CMK (cell line): ENCODE results near the gene NR2C2.
"Not testable (repeated sequence)": the region's sequence is repeated elsewhere in the genome, so short reads cannot be mapped to it uniquely, and the experiment has no call there.

ENCODE experiments used
- DNase-seq: peaks from one replicate; pipeline ENCODE4 v3.0.0-alpha.2; 2010; ENCODE audit warnings: low read depth

NR2C2 gene

DNA sequence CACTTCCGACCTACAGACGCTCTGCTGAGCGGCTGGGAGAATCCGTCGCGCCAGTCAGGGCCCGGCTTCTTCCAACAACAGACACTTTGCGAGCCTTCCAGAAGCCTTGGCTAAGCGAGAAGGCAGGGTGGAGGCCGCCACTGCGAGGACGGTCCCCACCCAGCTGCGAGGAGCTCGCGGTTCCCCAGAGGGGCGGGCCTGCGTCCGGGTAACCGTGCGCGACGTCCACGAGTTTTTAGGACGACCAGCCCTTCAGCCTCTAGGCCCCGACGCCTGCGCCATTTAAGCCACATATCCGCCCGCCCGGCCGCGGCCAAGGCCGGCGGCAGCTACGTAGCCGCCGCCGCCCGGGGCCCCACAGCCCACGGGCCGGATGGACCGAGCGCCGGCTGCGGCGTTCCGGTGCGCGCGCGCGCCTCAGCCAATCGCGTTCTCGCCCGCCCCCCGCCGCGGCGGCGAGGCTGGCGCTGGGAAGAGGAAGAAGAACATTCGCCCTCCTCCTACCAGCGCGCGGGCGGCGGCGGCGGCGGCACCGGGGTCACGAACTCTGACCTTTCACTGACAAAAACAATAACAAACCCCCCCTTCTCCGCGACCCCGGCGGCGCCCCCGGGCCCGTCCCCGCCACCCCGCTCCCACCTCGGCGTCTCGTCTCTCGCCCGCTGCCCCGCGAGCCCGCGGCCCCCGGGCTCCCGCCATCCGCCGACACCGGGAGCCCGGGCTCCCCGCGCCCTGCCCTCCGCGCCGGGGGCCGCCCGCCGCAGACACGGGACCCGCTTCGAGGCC lies at the start of gene NR2C2:
NR2C2 (plus strand) TSS at position 484 of the 786 bp plus-strand sequence. CDS start 56,332 bp downstream, outside the sequence.
- no peak for DNase-seq

GRCh38 chr3:14898929-14899328 lies 48.5 kb upstream of the NR2C2 start:
- DNase-seq, result no peak

- no peak for DNase-seq
Measured at GRCh38 chr3:14899993-14900618, 47.3 kb upstream of the NR2C2 start.

DNA sequence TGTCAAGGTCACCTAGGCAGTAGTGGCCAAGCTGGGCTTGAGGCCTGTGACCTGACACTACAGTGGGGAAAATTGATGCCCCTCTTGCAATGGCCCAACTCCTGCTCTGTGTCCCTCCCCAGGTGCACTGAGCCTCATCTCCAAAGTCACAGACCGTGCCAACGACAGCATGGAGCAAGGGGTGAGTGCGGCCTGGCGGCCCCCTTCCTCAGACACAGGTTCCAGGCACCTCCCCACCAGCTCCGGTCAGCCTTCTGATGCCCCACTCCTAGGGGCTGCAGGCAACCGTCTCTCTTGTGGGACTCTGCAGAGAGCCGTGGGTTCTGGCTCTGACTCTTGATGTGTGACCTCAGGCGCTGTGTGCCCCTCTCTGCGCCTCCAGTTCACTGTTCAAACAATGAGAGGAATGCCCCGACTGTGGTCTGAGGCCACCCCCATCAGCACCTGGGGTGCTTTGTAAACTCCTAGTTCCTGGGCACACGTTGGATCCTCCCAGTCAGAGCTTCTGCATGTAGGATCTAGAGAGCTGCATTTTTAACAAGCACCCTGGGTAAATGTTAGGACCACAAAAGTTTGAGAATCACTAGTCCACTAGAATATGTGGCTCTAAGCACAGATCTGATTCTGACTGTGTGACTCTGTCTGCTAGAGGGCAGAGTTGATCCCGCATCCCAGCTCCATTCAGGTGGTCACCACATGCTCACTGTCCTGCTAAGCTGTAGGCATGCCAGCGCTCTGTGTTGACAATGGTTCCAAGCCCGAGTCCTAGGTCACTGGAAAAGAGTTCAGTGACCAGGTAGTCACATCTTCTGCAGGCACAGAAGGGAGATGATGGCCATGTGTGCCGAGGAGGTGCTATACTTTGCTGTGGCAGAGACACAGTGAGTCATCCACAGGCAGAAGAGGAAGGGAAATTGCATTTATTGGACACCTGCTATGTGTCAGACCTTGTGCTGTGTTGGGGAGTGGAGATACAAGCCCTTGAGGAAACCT lies 46.2 kb upstream of the NR2C2 start:
- DNase-seq, result no peak

- no peak for DNase-seq
Measured at GRCh38 chr3:14902719-14903118, 44.7 kb upstream of the NR2C2 start.

GRCh38 chr3:14903501-14903900 lies 43.9 kb upstream of the NR2C2 start:
- DNase-seq, result not testable (repeated sequence)

GRCh38 chr3:14905055-14905657 lies 42.2 kb upstream of the NR2C2 start:
- DNase-seq, result no peak

- DNase-seq, result no peak
Measured at GRCh38 chr3:14906355-14906971, 40.9 kb upstream of the NR2C2 start.

DNA sequence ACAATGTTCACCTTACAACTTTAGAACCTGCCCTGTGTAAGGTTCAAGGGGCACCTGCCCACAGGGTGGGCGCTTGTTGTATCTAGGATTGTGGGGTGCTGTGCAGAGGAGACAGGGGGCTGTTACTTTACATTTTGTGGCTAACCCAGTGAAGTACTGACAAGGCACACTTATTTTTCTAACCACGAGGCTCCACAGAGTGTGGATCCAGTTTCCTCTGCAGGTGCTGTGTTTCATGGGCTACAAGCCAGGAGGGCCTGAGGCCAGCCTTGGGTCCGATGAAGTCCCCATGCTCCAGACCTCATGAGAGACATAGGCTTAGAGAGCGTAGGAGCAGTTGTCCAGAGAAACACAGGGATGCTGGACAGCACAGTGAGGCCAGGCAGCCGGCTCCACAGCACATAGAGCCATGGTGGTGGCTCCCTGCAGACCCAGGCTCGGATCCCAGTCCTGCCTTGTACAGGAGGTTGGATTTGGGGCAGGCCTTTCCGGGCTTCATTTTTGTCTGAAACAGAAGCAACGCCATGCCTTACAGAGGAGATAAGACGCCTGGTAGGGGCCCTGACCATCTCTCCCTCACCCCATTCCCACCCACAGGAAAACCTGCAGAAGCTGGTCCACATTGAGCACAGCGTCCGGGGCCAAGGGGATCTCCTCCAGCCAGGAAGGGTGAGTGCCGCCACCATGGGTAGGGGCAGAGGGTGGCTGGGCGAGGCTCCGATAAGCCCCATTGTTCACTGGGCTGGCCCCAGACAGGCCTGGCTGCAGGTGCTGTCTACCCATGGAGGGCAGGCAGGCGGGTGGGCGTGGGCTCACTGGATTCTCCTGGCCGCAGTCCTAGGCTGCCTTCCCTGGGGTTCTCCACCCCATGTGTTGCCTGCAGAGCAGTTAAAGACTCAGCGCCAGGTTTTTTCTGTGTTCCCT lies 40.1 kb upstream of the NR2C2 start:
- no peak for DNase-seq

- no peak for DNase-seq
Measured at GRCh38 chr3:14909250-14909649, 38.1 kb upstream of the NR2C2 start.

- no peak for DNase-seq
Measured at GRCh38 chr3:14911651-14912050, 35.7 kb upstream of the NR2C2 start.

DNA sequence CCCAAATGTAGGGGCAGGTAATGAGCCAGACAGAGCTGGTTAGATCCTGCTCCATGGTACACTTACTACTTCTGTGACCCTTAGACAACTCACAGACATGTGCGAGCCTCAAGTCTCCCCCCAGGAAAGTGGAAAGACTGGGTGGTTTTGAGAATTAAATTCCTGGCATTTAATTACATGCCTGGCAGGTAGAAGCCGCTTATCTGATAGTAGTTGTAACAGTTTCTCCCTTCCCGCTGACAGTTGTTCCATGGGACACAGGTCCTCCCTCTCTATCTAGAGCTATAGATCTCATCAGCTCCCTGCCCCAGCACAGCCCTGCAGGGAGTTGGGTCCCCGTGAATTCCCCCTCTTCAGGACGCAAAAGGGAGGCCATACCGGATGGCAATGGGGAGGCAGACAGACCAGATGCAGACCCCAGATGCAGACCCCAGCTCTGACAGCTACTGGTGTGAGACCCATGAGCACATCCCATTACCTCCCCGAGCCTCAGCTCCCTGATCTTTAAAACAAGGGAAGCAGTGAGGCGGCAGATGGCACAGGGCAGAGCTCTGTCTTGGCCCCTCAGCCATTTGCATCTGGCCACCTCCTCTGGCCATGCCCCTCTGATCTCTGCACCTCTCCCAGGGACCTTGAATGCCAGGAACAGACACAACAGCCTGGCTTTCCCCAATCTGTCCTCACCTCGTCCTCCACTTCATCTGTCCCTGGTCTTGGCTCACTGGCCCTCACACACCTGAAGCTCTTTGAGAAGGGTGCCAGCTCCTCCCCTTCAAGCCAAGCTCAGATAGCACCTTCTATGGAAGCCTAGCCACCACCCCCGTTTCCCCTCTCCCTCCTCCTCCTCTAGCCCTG lies 34.1 kb upstream of the NR2C2 start:
- no peak for DNase-seq

GRCh38 chr3:14913926-14914778 lies 33.2 kb upstream of the NR2C2 start:
- no peak for DNase-seq

DNA sequence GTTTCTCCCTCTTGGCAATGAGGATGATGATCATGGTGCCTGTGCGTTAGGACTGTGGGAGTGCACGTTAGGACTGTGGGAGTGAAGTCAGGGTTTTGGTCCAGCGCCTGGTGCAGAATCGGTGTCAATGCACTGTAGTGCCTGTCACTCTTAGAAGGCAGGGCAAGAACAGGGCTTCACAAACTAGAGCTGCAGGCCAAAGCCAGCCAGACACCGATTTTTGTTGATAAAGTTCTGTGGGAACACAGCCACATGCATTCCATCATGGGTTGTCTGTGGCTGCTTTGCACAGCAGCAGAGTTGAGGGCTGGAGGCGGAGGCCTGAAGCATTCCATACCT lies 32.6 kb upstream of the NR2C2 start:
- no peak for DNase-seq

GRCh38 chr3:14915636-14916222 lies 31.7 kb upstream of the NR2C2 start:
- DNase-seq, result no peak

DNA sequence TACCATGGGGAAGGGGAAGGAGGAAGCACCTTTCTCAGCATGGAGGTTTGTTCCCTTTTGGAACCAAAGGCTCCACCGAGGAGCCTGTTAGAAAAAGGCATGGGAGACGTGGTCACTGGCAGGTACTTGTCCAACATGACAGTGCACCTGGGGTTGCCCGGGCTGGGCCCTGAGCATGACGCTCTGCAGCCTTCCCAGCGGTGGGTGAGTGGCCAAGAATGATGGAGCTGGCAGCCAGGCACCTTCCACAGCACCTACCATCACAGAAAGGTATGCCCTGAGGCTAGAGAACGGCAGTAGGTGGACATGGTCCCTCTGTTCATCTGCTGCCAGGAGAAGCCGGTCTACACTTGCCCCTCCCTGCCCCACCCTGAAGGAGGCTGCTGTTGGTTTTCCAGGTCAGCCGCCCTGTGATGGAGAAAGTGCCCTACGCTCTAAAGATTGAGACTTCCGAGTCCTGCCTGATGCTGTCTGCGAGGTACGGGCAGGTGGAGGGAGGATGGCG lies 29.0 kb upstream of the NR2C2 start:
- DNase-seq, result no peak

GRCh38 chr3:14920536-14920935 lies 26.8 kb upstream of the NR2C2 start:
- DNase-seq, result no peak

DNA sequence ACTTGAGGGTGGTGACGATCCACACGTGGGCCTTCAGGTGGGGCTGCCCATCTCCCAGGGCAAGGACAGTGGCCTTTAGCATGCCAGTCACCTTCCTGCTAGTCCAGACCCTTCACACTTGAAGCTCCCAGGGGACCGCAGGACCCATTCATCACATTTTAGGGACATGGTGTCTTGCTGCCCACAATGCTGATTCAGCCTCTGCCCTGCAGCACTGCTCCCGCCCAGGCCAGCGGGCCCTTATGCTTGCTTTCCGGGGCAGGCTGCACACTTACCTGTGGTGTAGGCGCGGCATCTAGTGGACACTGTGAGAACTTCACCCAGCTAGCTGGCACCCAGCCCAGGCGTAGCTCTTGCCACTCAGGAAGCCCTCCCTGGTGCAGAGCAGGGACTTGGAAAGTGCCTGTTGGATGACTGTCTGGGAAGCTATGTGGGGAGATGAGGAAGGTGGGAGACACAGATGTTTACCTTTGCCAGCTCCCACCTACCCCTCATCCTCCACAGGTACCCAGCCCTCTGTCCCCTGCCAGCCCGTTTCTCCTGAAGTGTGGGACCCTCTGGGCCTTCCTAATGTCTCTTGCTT lies 26.3 kb upstream of the NR2C2 start:
- peak; percentile 88 for DNase-seq
